Measurements from ENCODE around the gene ARF6. TPM values are rescaled to one million over a fixed set of nuclear protein-coding genes. Genes with fewer than 3 reads are reported as not detected.

The ARF6 gene
- total RNA-seq, 1 experiment from 2014 or later: 58.8 TPM

GRCh38 chr14:49863487-49864281, 29.2 kb upstream of the ARF6 start:
- POLR2A ChIA-PET: interaction anchor here (0.5 to 2.0 kb wide), 7 partner anchors 9 to 253 kb away, joined by 3 to 10 read pairs (median 5); partner anchors contain the start of gene VCPKMT
- intact Hi-C loops (cut with micrococcal nuclease; ENCODE audit: unreplicated experiment): loop anchor here (2.0 to 5.0 kb wide), 2 partner anchors 29 to 449 kb away; partner anchors contain the start of genes ARF6, DMAC2L and L2HGDH
- H3K27me3 Mint-ChIP-seq (ENCODE audit: insufficient read depth, unreplicated experiment): peaks cover 3% of the 10 kb centered on the region
- BruUV-seq (replicated peaks): no TSS peak
- H3K9me3 Mint-ChIP-seq (ENCODE audit: unreplicated experiment): no peaks in the 10 kb centered on the region
- TF ChIP-seq CTCF (IDR thresholded peaks at IDR 0.05; ENCODE audit: insufficient read depth in 1 of 2, low read depth in 1 of 2, low read length in 1 of 2, severe bottlenecking in 1 of 2, unreplicated experiment in 1 of 2): no peak
- CTCF ChIA-PET: interaction anchor here (0.6 to 4.1 kb wide), 8 partner anchors 11 to 242 kb away, joined by 3 to 64 read pairs (median 6); partner anchors contain the start of gene NEMF
- H3K27ac Mint-ChIP-seq (ENCODE audit: unreplicated experiment): no peak overlapping the region
- H3K4me1 Mint-ChIP-seq (ENCODE audit: low read depth, unreplicated experiment): peaks cover 17% of the 10 kb centered on the region
- H3K36me3 ChIP-seq (ENCODE audit: control insufficient read depth, insufficient read depth, low read length): no peaks in the 10 kb centered on the region
- H3K9me3 ChIP-seq: no peaks in the 10 kb centered on the region
- peak overlapping the region; percentile 79 for H3K4me3 ChIP-seq (ENCODE audit: low read depth, low read length)
- no peak overlapping the region for H3K4me3 Mint-ChIP-seq (ENCODE audit: unreplicated experiment)
- no peaks in the 10 kb centered on the region for H3K27me3 ChIP-seq (replicated peaks; ENCODE audit: control insufficient read depth, insufficient read depth, low read length)
- peaks cover 22% of the 10 kb centered on the region for H3K36me3 Mint-ChIP-seq (ENCODE audit: insufficient read depth, unreplicated experiment)
- DNase-seq: no peak
- H3K4me1 ChIP-seq: peaks cover 7% of the 10 kb centered on the region

GRCh38 chr14:49865431-49865859, 27.4 kb upstream of the ARF6 start:
- Mint-ChIP-seq H3K27ac (ENCODE audit: unreplicated experiment) (no peak overlapping the region), H3K4me3 (ENCODE audit: unreplicated experiment) (no peak overlapping the region), H3K27me3 (ENCODE audit: insufficient read depth, unreplicated experiment) (peaks cover 3% of the 10 kb centered on the region), H3K36me3 (ENCODE audit: insufficient read depth, unreplicated experiment) (peaks cover 22% of the 10 kb centered on the region), H3K9me3 (ENCODE audit: unreplicated experiment) (no peaks in the 10 kb centered on the region), H3K4me1 (ENCODE audit: low read depth, unreplicated experiment) (peaks cover 14% of the 10 kb centered on the region)
- Histone ChIP-seq H3K9me3 (no peaks in the 10 kb centered on the region), H3K4me1 (peaks cover 11% of the 10 kb centered on the region), H3K4me3 (ENCODE audit: low read depth, low read length) (no peak overlapping the region), H3K27me3 (replicated peaks; ENCODE audit: control insufficient read depth, insufficient read depth, low read length) (no peaks in the 10 kb centered on the region), H3K36me3 (ENCODE audit: control insufficient read depth, insufficient read depth, low read length) (no peaks in the 10 kb centered on the region)
- CTCF ChIA-PET: interaction anchor here (0.7 to 0.9 kb wide), 2 partner anchors 13 to 194 kb away, joined by 3 read pairs; partner anchors contain the start of gene NEMF
- intact Hi-C loops (cut with micrococcal nuclease; ENCODE audit: unreplicated experiment): loop anchor here (1.0 to 5.0 kb wide), 3 partner anchors 196 to 667 kb away; partner anchors contain the start of gene MAP4K5
- DNase-seq: peak; percentile 72 to 82
- POLR2A ChIA-PET: interaction anchor here (0.7 kb wide), 1 partner anchor 223 kb away, joined by 3 read pairs; no protein-coding TSS in a partner anchor
- peak; percentile 91 to 92 for TF ChIP-seq CTCF (IDR thresholded peaks at IDR 0.05; ENCODE audit: insufficient read depth in 1 of 2, low read depth in 1 of 2, low read length in 1 of 2, severe bottlenecking in 1 of 2, unreplicated experiment in 1 of 2)
- BruUV-seq (replicated peaks): no TSS peak
